Activated CD4-positive, CD25-positive, alpha-beta regulatory T cell treated with anti-CD3 and anti-CD28 coated beads, Interleukin-2, amount 50 U/mL, for 72 hours (primary cell): ENCODE results near the gene CREB5.

ENCODE experiments used
- DNase-seq: peaks from one replicate; pipeline ENCODE4 v3.0.0; 2021

CREB5 gene

GRCh38 chr7:28724563-28724962 is 312.2 kb downstream of the CREB5 start:
- no peak for DNase-seq

GRCh38 chr7:28725045-28725642 is 312.8 kb downstream of the CREB5 start:
- DNase-seq: no peak

GRCh38 chr7:28725911-28726310 is 313.6 kb downstream of the CREB5 start:
- DNase-seq: no peak

GRCh38 chr7:28726555-28726954 is 314.2 kb downstream of the CREB5 start:
- DNase-seq: no peak

- no peak for DNase-seq
Measured at GRCh38 chr7:28729281-28729680, 317.0 kb downstream of the CREB5 start.

- DNase-seq: no peak
Measured at GRCh38 chr7:28729727-28730126, 317.4 kb downstream of the CREB5 start.

- DNase-seq: no peak
Measured at GRCh38 chr7:28731092-28731658, 318.9 kb downstream of the CREB5 start.

- DNase-seq: no peak
Measured at GRCh38 chr7:28732071-28732869, 320.0 kb downstream of the CREB5 start.

GRCh38 chr7:28733035-28733434 is 320.7 kb downstream of the CREB5 start:
- DNase-seq: no peak

GRCh38 chr7:28738412-28738811 is 326.1 kb downstream of the CREB5 start:
- no peak for DNase-seq

- no peak for DNase-seq
Measured at GRCh38 chr7:28739128-28739527, 326.8 kb downstream of the CREB5 start.

- no peak for DNase-seq
Measured at GRCh38 chr7:28739826-28740225, 327.5 kb downstream of the CREB5 start.

- no peak for DNase-seq
Measured at GRCh38 chr7:28744951-28745350, 332.6 kb downstream of the CREB5 start.

- no peak for DNase-seq
Measured at GRCh38 chr7:28745351-28745750, 333.0 kb downstream of the CREB5 start.

- no peak for DNase-seq
Measured at GRCh38 chr7:28747404-28747803, 335.1 kb downstream of the CREB5 start.

- DNase-seq: no peak
Measured at GRCh38 chr7:28747854-28748253, 335.5 kb downstream of the CREB5 start.

GRCh38 chr7:28748346-28748745 is 336.0 kb downstream of the CREB5 start:
- DNase-seq: no peak

- no peak for DNase-seq
Measured at GRCh38 chr7:28748933-28749584, 336.7 kb downstream of the CREB5 start.

- DNase-seq: no peak
Measured at GRCh38 chr7:28749638-28750037, 337.3 kb downstream of the CREB5 start.

- no peak for DNase-seq
Measured at GRCh38 chr7:28750981-28751380, 338.7 kb downstream of the CREB5 start.

GRCh38 chr7:28753613-28754012 is 341.3 kb downstream of the CREB5 start:
- no peak for DNase-seq

GRCh38 chr7:28754027-28754426 is 341.7 kb downstream of the CREB5 start:
- no peak for DNase-seq

- no peak for DNase-seq
Measured at GRCh38 chr7:28754447-28754846, 342.1 kb downstream of the CREB5 start.

- no peak for DNase-seq
Measured at GRCh38 chr7:28755255-28755654, 342.9 kb downstream of the CREB5 start.
